Chondrocyte (in vitro differentiated cells): ENCODE data around the gene PDZRN3. TPM values are rescaled to one million over a fixed set of nuclear protein-coding genes. Genes with fewer than 3 reads are reported as not detected.

Experiments
- DNase-seq: peaks from one replicate; pipeline ENCODE4 v3.0.0; 2021; ENCODE audit warnings: mixed read lengths, low spot score
- H3K27ac Mint-ChIP-seq: one replicate; pipeline ENCODE4 v1.8.0; 2021; ENCODE audit warnings: mild to moderate bottlenecking, moderate library complexity, mixed read lengths; ENCODE audit not compliant: unreplicated experiment
- H3K27me3 Mint-ChIP-seq: 2 replicates; pipeline ENCODE4 v1.8.0; 2021; ENCODE audit warnings: low read depth, mixed read lengths
- H3K36me3 Mint-ChIP-seq: 2 replicates; pipeline ENCODE4 v1.8.0; 2021; ENCODE audit warnings: low read depth, mixed read lengths
- H3K4me1 Mint-ChIP-seq: 2 replicates; pipeline ENCODE4 v1.8.0; 2021; ENCODE audit warnings: low read depth, mild to moderate bottlenecking, mixed read lengths
- H3K4me3 Mint-ChIP-seq: one replicate; pipeline ENCODE4 v1.8.0; 2021; ENCODE audit warnings: mild to moderate bottlenecking, moderate library complexity, mixed read lengths; ENCODE audit not compliant: unreplicated experiment
- H3K9me3 Mint-ChIP-seq: 2 replicates; pipeline ENCODE4 v1.8.0; 2021; ENCODE audit warnings: low read depth, mixed read lengths
- total RNA-seq: library from RNA; stranded (reverse); gene quantifications from 3 replicates; pipeline ENCODE4 v1.2.1, GENCODE V29; 2021
- TF ChIP-seq, protein P1 (sequence below): fragments of 200-600 bp; sonication (generic); IDR thresholded peaks from 2 replicates; pipeline ENCODE4 v1.5.0; 2021; ENCODE audit warnings: antibody characterized with exemption, mild to moderate bottlenecking, moderate library complexity

Gene PDZRN3
- total RNA-seq, 1 donor from 2014 or later, result 19.4 TPM

DNA sequence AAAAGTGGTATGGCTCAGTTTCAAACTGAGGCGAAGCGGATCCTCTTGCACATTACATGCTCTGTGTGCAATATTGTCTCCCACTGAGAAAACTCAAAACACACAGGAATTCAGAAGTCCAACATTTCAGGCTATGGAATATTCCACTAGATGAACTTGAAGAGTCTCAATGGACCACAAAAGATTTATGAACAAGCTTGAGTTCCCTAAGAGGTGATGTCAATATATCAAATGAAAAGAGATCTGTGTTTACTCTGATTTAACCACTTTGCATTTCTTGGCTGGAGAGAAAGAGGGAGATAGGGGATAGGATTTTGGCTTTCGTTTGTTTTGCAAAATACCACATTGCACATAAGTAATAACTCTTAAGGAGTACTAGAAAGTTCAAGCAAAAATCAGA is 20.3 kb downstream of the PDZRN3 start:
- TF ChIP-seq, protein P1, sequence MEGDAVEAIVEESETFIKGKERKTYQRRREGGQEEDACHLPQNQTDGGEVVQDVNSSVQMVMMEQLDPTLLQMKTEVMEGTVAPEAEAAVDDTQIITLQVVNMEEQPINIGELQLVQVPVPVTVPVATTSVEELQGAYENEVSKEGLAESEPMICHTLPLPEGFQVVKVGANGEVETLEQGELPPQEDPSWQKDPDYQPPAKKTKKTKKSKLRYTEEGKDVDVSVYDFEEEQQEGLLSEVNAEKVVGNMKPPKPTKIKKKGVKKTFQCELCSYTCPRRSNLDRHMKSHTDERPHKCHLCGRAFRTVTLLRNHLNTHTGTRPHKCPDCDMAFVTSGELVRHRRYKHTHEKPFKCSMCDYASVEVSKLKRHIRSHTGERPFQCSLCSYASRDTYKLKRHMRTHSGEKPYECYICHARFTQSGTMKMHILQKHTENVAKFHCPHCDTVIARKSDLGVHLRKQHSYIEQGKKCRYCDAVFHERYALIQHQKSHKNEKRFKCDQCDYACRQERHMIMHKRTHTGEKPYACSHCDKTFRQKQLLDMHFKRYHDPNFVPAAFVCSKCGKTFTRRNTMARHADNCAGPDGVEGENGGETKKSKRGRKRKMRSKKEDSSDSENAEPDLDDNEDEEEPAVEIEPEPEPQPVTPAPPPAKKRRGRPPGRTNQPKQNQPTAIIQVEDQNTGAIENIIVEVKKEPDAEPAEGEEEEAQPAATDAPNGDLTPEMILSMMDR, result no peak
- no peak overlapping the region for H3K27ac Mint-ChIP-seq
- peaks cover 8% of the 10 kb centered on the region for H3K36me3 Mint-ChIP-seq
- no peak for DNase-seq
- peaks cover 19% of the 10 kb centered on the region for H3K4me1 Mint-ChIP-seq
- no peak overlapping the region for H3K4me3 Mint-ChIP-seq
- H3K9me3 Mint-ChIP-seq, result no peaks in the 10 kb centered on the region
- H3K27me3 Mint-ChIP-seq, result no peaks in the 10 kb centered on the region

- H3K27me3 Mint-ChIP-seq, result no peaks in the 10 kb centered on the region
- peaks cover 8% of the 10 kb centered on the region for H3K36me3 Mint-ChIP-seq
- H3K4me1 Mint-ChIP-seq, result peaks cover 17% of the 10 kb centered on the region
- TF ChIP-seq, protein P1, result no peak
- H3K9me3 Mint-ChIP-seq, result no peaks in the 10 kb centered on the region
- DNase-seq, result no peak
- H3K4me3 Mint-ChIP-seq, result no peak overlapping the region
- no peak overlapping the region for H3K27ac Mint-ChIP-seq
Measured at GRCh38 chr3:73603762-73604171, 21.0 kb downstream of the PDZRN3 start.

DNA sequence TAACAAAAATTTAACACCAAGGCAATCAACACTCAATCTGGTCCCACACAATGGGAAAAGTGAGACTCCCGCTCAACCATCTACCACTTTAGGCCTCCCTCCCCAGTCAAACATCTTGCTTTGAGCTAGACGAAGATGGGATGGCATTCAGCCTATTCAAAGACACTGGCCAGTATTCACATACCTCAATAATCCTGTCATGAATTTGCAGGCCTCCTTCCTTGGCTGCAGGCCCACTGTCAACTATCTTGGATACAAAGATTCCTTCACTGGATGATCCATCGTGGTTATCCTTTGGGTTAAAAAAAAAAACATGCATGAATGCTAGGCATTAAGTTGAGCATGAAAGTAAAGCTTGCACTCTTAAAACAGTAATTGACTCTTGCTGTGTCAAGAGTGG is 22.6 kb downstream of the PDZRN3 start:
- TF ChIP-seq, protein P1, result no peak
- DNase-seq, result no peak
- H3K27ac Mint-ChIP-seq, result no peak overlapping the region
- H3K27me3 Mint-ChIP-seq, result no peaks in the 10 kb centered on the region
- H3K36me3 Mint-ChIP-seq, result peaks cover 5% of the 10 kb centered on the region
- peaks cover 14% of the 10 kb centered on the region for H3K4me1 Mint-ChIP-seq
- no peak overlapping the region for H3K4me3 Mint-ChIP-seq
- H3K9me3 Mint-ChIP-seq, result no peaks in the 10 kb centered on the region

- Mint-ChIP-seq H3K4me3 (no peak overlapping the region), H3K27me3 (no peaks in the 10 kb centered on the region), H3K9me3 (no peaks in the 10 kb centered on the region), H3K4me1 (peaks cover 16% of the 10 kb centered on the region), H3K36me3 (peaks cover 5% of the 10 kb centered on the region), H3K27ac (peak overlapping the region; percentile 90)
- TF ChIP-seq, protein P1, result no peak
- no peak for DNase-seq
Measured at GRCh38 chr3:73601481-73601880, 23.3 kb downstream of the PDZRN3 start.

DNA sequence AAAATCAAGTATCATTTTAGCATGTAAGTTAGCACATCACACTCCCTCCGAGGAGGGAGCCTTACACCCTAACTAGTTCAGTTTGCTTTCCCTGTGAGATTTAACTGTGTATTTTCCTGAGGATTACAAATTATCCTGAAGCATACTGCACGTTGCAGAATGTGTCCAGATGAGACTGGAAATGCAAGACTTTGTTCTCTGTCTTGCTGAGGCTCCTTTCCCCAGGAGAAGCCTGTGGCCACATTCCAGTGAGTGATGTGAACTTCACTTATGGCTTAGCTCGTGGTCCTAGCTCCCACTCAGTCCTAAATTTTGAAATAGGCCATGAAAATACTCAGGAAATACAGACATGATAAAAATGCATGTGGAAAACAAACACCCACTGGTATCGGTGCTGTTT is 23.7 kb downstream of the PDZRN3 start:
- TF ChIP-seq, protein P1, result no peak
- Mint-ChIP-seq H3K27me3 (no peaks in the 10 kb centered on the region), H3K27ac (peak overlapping the region; percentile 90), H3K4me3 (no peak overlapping the region), H3K36me3 (peaks cover 6% of the 10 kb centered on the region), H3K4me1 (peaks cover 16% of the 10 kb centered on the region), H3K9me3 (no peaks in the 10 kb centered on the region)
- DNase-seq, result no peak
